GM10248 (cell line): ENCODE results near the gene C2orf81.

ENCODE experiments used
- CTCF ChIA-PET: fragments of 300-600 bp; sonication (Branson Sonifier 250); formaldehyde crosslinking; extraction: SDS; loops from one replicate; lab custom pipeline; 2021; ENCODE audit warnings: antibody characterized with exemption; lab: Yijun Ruan, JAX
- POLR2A ChIA-PET: fragments of 350-650 bp; sonication (Branson Sonifier 250); formaldehyde crosslinking; extraction: SDS; loops from one replicate; lab custom pipeline; 2020; ENCODE audit warnings: antibody characterized with exemption; lab: Yijun Ruan, JAX
- DNase-seq: peaks from one replicate; pipeline ENCODE4 v3.0.0; 2012; ENCODE audit errors: extremely low spot score
- CTCF ChIP-seq: IDR thresholded peaks from 2 replicates; pipeline ENCODE4 v1.5.1; 2012; ENCODE audit warnings: mild to moderate bottlenecking, low read depth; ENCODE audit errors: extremely low read depth, missing control alignments, control extremely low read depth

Gene C2orf81

GRCh38 chr2:74428675-74429074 lies 7.3 kb upstream of the C2orf81 start:
- ChIA-PET CTCF (interaction anchor here (3.4 kb wide), 1 partner anchor 12 kb away, joined by 16 read pairs; the partner anchor contains the start of gene RTKN), POLR2A (no interaction called here)
- no peak for TF ChIP-seq CTCF
- DNase-seq = no peak

- DNase-seq = no peak
- ChIA-PET POLR2A (no interaction called here), CTCF (interaction anchor here (3.4 kb wide), 1 partner anchor 13 kb away, joined by 16 read pairs; the partner anchor contains the start of gene RTKN)
- TF ChIP-seq CTCF = no peak
Measured at GRCh38 chr2:74427551-74427950, 6.1 kb upstream of the C2orf81 start.

- no peak for TF ChIP-seq CTCF
- ChIA-PET POLR2A (no interaction called here), CTCF (interaction anchor here (2.9 kb wide), 1 partner anchor 14 kb away, joined by 9 read pairs; no protein-coding TSS in a partner anchor)
- DNase-seq = no peak
Measured at GRCh38 chr2:74426181-74426758, 4.9 kb upstream of the C2orf81 start.

GRCh38 chr2:74425523-74425922 lies 4.1 kb upstream of the C2orf81 start:
- no peak for DNase-seq
- ChIA-PET CTCF (interaction anchor here (1.5 to 2.9 kb wide), 2 partner anchors 15 to 29 kb away, joined by 3 to 9 read pairs; partner anchors contain the start of gene INO80B), POLR2A (no interaction called here)
- no peak for TF ChIP-seq CTCF

GRCh38 chr2:74424995-74425406 lies 3.6 kb upstream of the C2orf81 start:
- DNase-seq = no peak
- CTCF ChIA-PET = interaction anchor here (1.5 to 2.9 kb wide), 2 partner anchors 15 to 30 kb away, joined by 3 to 9 read pairs; partner anchors contain the start of gene INO80B
- POLR2A ChIA-PET = no interaction called here
- TF ChIP-seq CTCF = no peak

- CTCF ChIA-PET = interaction anchor here (0.7 to 2.9 kb wide), 3 partner anchors 16 to 33 kb away, joined by 3 to 9 read pairs (median 3); partner anchors contain the start of gene INO80B
- POLR2A ChIA-PET = no interaction called here
Measured at GRCh38 chr2:74424139-74424992, 2.9 kb upstream of the C2orf81 start.

More at GRCh38 chr2:74424139-74424992, 2.9 kb upstream of the C2orf81 start:
- no peak for DNase-seq
- TF ChIP-seq CTCF = no peak
